ENCODE data around the gene NEAT1. TPM values are rescaled to one million over a fixed set of nuclear protein-coding genes. Genes with fewer than 3 reads are reported as not detected.

NEAT1 gene
- total RNA-seq, 4 donors from 2014 or later: 24.1 to 472 (median 32.8) TPM

DNA sequence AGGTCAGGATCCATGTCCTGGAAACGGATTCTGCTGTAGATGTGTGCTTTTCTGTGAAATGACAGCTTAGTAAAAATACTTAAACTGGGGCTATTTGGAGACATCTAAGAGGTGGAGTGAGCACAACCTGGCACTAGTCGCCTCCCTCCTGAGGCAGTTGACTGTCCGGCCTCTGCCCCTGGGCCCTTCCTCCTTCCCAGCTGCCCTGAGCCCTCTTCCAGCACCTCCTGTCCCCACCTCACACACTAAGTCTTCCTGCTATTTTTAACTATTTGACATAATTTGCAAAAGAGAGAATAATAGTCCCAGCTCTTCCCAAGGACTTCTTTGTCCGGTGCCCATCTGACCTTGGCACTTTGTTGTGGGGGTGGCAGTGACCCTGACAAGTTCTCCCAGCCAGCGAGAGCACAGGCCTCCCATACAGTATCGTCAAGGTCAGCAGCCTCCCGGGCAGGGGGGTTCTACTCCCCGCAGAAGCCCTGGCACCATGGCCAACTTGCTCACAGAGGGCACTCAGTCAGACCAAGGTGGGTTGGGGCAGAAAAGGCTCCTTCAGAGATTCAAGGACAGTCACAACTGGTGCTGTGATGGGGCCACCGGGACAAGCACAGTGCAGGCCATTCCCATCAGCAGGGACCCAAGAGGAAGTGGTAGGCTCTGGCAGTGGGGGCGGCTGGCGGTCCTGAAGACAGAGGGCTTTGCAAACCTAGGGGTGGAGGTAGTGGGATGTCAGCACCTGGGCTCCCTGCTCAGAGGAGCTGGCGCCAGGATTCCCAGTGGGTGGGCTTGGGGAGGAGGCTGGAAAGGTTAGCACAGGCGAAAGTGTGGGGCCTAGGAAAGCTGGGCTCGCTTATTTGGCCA, 5.5 kb upstream of the NEAT1 start:
- peak overlapping the region; percentile 46 to 92 (median 64) for H3K4me3 ChIP-seq
- ATAC-seq: peak in 1 of 2 donors; percentile 6
- peak; percentile 59 to 76 for DNase-seq
- peak overlapping the region; percentile 98 to 100 (median 100) for H3K27ac ChIP-seq
- intact Hi-C loops (cut with DNase I; ENCODE audit: low total_unique reads) (loop anchor here (1.0 to 2.0 kb wide), 3 partner anchors 34 to 93 kb away; partner anchors contain the start of gene SLC25A45), in situ Hi-C loops (cut with MboI; ENCODE audit: low sequenced_read_pairs in 4 of 4) (loop anchor here in 3 of 4 donors (5.0 to 10.0 kb wide), 5 partner anchors 35 to 95 kb away; partner anchors contain the start of gene SLC25A45 (in 1 of the 3))
- no peaks in the 10 kb centered on the region for H3K27me3 ChIP-seq
- no peak for TF ChIP-seq POLR2A (IDR thresholded peaks at IDR 0.05)
- TF ChIP-seq, protein P1, sequence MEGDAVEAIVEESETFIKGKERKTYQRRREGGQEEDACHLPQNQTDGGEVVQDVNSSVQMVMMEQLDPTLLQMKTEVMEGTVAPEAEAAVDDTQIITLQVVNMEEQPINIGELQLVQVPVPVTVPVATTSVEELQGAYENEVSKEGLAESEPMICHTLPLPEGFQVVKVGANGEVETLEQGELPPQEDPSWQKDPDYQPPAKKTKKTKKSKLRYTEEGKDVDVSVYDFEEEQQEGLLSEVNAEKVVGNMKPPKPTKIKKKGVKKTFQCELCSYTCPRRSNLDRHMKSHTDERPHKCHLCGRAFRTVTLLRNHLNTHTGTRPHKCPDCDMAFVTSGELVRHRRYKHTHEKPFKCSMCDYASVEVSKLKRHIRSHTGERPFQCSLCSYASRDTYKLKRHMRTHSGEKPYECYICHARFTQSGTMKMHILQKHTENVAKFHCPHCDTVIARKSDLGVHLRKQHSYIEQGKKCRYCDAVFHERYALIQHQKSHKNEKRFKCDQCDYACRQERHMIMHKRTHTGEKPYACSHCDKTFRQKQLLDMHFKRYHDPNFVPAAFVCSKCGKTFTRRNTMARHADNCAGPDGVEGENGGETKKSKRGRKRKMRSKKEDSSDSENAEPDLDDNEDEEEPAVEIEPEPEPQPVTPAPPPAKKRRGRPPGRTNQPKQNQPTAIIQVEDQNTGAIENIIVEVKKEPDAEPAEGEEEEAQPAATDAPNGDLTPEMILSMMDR (IDR thresholded peaks at IDR 0.05 in 4 of 5, conservative IDR thresholded peaks at IDR 0.05 in 1 of 5): no peak
- H3K4me1 ChIP-seq: peaks cover 37 to 65% of the 10 kb centered on the region in 2 donors
- no peaks in the 10 kb centered on the region for H3K36me3 ChIP-seq
- no peaks in the 10 kb centered on the region for H3K9me3 ChIP-seq

DNA sequence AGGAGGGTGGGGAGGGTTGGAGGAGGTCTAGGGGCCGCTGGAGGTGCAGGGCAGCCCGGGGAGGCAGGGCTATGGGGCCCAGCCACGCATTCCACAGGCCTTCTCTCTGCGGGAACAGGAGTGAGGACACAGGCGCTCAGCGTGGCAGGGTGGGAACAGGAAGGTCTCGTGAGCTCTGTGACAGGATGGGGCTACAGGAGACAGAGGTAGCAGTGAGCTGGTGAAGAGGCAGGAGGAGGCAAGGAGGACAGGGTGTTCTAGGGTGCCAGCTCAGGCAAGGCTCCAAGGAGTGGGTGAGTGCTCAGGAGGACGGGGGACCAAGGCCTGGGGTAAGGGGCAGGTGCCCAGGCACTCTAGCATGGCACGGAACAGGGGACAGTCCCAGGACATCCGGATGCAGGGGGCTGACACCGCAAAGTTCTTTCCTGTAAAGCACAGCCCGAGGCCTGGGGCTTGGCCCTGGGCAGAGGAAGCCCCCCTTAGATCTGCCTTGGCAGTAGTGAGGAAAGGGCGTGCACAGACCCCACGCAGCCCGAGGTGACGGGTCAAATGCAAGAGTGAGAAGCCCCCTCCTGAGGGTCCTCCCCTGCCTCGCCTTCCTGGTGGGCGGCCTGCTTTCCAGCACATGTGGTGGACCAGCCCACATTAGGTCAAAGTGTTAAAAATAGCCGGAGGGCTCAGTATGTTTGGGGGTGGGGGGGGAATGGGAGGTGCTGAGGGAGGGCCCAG, 4.7 kb upstream of the NEAT1 start:
- peak overlapping the region; percentile 46 to 92 (median 64) for H3K4me3 ChIP-seq
- DNase-seq: peak; percentile 72 to 88
- no peak for TF ChIP-seq POLR2A (IDR thresholded peaks at IDR 0.05)
- TF ChIP-seq, protein P1 (IDR thresholded peaks at IDR 0.05 in 4 of 5, conservative IDR thresholded peaks at IDR 0.05 in 1 of 5): no peak
- no peaks in the 10 kb centered on the region for H3K27me3 ChIP-seq
- H3K9me3 ChIP-seq: no peaks in the 10 kb centered on the region
- peaks cover 37 to 60% of the 10 kb centered on the region in 2 donors for H3K4me1 ChIP-seq
- intact Hi-C loops (cut with DNase I; ENCODE audit: low total_unique reads): loop anchor here (1.0 to 2.0 kb wide), 3 partner anchors 35 to 158 kb away; partner anchors contain the start of genes EHBP1L1 and SLC25A45
- peak; percentile 5 to 7 for ATAC-seq
- in situ Hi-C loops (cut with MboI; ENCODE audit: low sequenced_read_pairs in 4 of 4): loop anchor here in 3 of 4 donors (5.0 to 10.0 kb wide), 5 partner anchors 36 to 94 kb away; partner anchors contain the start of gene SLC25A45 (in 1 of the 3)
- H3K36me3 ChIP-seq: peaks cover 0 to under 1% of the 10 kb centered on the region in 2 donors
- H3K27ac ChIP-seq: peak overlapping the region; percentile 98 to 100 (median 100)

DNA sequence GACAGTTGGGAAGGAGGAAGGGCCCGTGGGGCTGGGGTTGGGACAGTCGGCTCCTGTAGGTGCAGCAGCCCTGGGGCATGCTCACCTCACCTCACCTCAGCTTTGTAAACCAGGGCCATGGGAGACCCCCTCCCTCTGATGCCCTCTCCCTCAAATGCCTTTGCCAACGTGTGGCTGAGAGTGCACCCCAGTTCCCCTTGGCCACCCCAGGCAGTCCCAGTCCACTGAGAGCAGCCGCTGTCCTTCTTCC, 4.2 kb upstream of the NEAT1 start:
- Histone ChIP-seq H3K4me1 (peaks cover 37 to 60% of the 10 kb centered on the region in 2 donors), H3K36me3 (peaks cover 0 to 6% of the 10 kb centered on the region in 2 donors), H3K9me3 (no peaks in the 10 kb centered on the region), H3K27ac (peak overlapping the region; percentile 98 to 100 (median 100)), H3K27me3 (no peaks in the 10 kb centered on the region), H3K4me3 (peak overlapping the region; percentile 46 to 92 (median 64))
- in situ Hi-C loops (cut with MboI; ENCODE audit: low sequenced_read_pairs in 4 of 4) (loop anchor here in 3 of 4 donors (5.0 to 10.0 kb wide), 5 partner anchors 36 to 94 kb away; partner anchors contain the start of gene SLC25A45 (in 1 of the 3)), intact Hi-C loops (cut with DNase I; ENCODE audit: low total_unique reads) (loop anchor here (1.0 kb wide), 1 partner anchor 158 kb away; the partner anchor contains the start of gene EHBP1L1)
- DNase-seq (peak in 1 of 2 donors; percentile 77), ATAC-seq (no peak)
- TF ChIP-seq POLR2A (IDR thresholded peaks at IDR 0.05): no peak
- TF ChIP-seq, protein P1 (IDR thresholded peaks at IDR 0.05 in 4 of 5, conservative IDR thresholded peaks at IDR 0.05 in 1 of 5): no peak

DNA sequence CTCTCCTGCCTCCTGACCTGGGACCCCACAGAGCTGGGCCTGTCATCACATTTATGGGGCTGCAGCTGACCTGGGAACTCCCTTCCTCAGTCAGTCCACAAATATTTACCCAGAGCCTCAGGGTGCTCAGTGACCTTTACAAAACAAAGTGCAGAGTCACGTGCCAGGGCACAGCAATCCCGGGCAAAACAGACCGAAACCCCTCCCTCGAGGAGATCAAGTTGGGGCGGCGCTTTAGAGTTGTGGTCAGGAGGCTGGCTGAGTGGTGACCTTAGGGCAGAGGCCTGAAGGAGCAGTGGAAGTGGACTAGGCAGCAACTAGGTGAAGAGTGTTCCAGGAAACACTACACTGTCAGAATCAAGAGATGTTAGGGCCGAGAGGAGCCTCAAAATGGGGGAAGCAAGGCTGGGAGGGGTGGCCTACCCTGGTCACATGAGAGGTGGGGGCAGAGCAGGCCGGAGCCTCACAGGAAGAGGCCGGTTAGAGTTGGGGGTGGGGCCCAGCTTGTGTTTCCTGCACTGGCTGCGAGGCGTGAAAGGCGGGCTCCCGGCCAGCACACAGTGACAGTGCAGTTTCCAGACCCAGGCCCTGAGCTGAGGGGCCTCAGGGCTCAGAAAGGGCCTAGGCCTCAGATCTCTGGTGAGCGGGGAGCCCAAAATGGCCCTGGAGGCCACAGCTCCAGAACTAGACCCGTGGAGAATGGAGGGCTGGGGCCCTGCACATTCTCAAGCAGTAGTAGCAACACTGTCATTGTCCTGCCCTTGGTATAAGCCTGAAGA, 3.7 kb upstream of the NEAT1 start:
- in situ Hi-C loops (cut with MboI; ENCODE audit: low sequenced_read_pairs in 4 of 4): loop anchor here in 3 of 4 donors (5.0 to 10.0 kb wide), 5 partner anchors 37 to 93 kb away; partner anchors contain the start of gene SLC25A45 (in 1 of the 3)
- Histone ChIP-seq H3K9me3 (no peaks in the 10 kb centered on the region), H3K27me3 (no peaks in the 10 kb centered on the region), H3K4me1 (peaks cover 37 to 60% of the 10 kb centered on the region in 2 donors), H3K27ac (peak overlapping the region; percentile 98 to 100 (median 100)), H3K36me3 (peaks cover 0 to 11% of the 10 kb centered on the region in 2 donors), H3K4me3 (peak overlapping the region; percentile 55 to 92 (median 64))
- intact Hi-C loops (cut with DNase I; ENCODE audit: low total_unique reads): loop anchor here (1.0 kb wide), 1 partner anchor 157 kb away; the partner anchor contains the start of gene EHBP1L1
- DNase-seq (peak; percentile 97 to 99), ATAC-seq (peak; percentile 23 to 35)
- no peak for TF ChIP-seq POLR2A (IDR thresholded peaks at IDR 0.05)
- TF ChIP-seq, protein P1 (IDR thresholded peaks at IDR 0.05 in 4 of 5, conservative IDR thresholded peaks at IDR 0.05 in 1 of 5): no peak

Data from gastrocnemius medialis (tissue), 4 donors.